IMR-90 (cell line): ENCODE data around the gene LTBP2.
A peak's percentile ranks its signal among the peaks of the same experiment; 100 is the strongest.

ENCODE experiments used
- BHLHE40 ChIP-seq: fragments of 150-350 bp; IDR thresholded peaks from 2 replicates; pipeline ENCODE4 v1.6.1; 2016; ENCODE audit warnings: mild to moderate bottlenecking, low read depth, low read length
- CEBPB ChIP-seq: IDR thresholded peaks from 2 replicates; pipeline ENCODE4 v1.6.1; 2012; ENCODE audit warnings: low read depth, low read length, improper control_type of control experiment
- CTCF ChIP-seq: conservative IDR thresholded peaks from 2 replicates; pipeline ENCODE4 v1.5.1; 2012; ENCODE audit warnings: mild to moderate bottlenecking, low read depth, low read length, improper control_type of control experiment
- ELK1 ChIP-seq: fragments of 150-350 bp; IDR thresholded peaks from 2 replicates; pipeline ENCODE4 v1.6.1; 2016; ENCODE audit warnings: low read depth, mild to moderate bottlenecking, low read length, moderate library complexity, borderline replicate concordance
- MAFK ChIP-seq: IDR thresholded peaks from 2 replicates; pipeline ENCODE4 v1.6.1; 2012; ENCODE audit warnings: low read depth, low read length, improper control_type of control experiment
- MAZ ChIP-seq: IDR thresholded peaks from 2 replicates; pipeline ENCODE4 v1.6.1; 2012; ENCODE audit warnings: low read depth, mild to moderate bottlenecking, low read length, improper control_type of control experiment, moderate library complexity, borderline replicate concordance
- POLR2A ChIP-seq: IDR thresholded peaks from 2 replicates; pipeline ENCODE4 v1.6.1; 2012; ENCODE audit warnings: mild to moderate bottlenecking, low read depth, low read length
- RAD21 ChIP-seq: IDR thresholded peaks from 2 replicates; pipeline ENCODE4 v1.6.1; 2012; ENCODE audit warnings: low read length, improper control_type of control experiment
- RFX5 ChIP-seq: IDR thresholded peaks from 2 replicates; pipeline ENCODE4 v1.8.0; 2012; ENCODE audit warnings: low read depth, mild to moderate bottlenecking, low read length, moderate library complexity
- SMC3 ChIP-seq: fragments of 150-350 bp; IDR thresholded peaks from 2 replicates; pipeline ENCODE4 v1.6.1; 2016; ENCODE audit warnings: low read depth, mild to moderate bottlenecking, antibody characterized with exemption, low read length, moderate library complexity

GRCh38 chr14:74491956-74492775 is 119.9 kb downstream of the LTBP2 start:
- no peak for TF ChIP-seq POLR2A
- TF ChIP-seq RFX5, result no peak
- TF ChIP-seq CTCF, result peak; percentile 39
- no peak for TF ChIP-seq ELK1
- TF ChIP-seq RAD21, result peak; percentile 39
- peak; percentile 98 for TF ChIP-seq MAFK
- no peak for TF ChIP-seq SMC3
- no peak for TF ChIP-seq BHLHE40
- no peak for TF ChIP-seq MAZ
- no peak for TF ChIP-seq CEBPB
